GM19452 (cell line): ENCODE data around the gene RANBP10.

ENCODE experiments used
- ATAC-seq: cut with Tn5 transposase; IDR thresholded peaks from one replicate; pipeline ENCODE4 v1.9.1; 2021; ENCODE audit not compliant: unreplicated experiment

The RANBP10 gene

GRCh38 chr16:67679935-67680897, 126.1 kb downstream of the RANBP10 start:
- no peak for ATAC-seq

GRCh38 chr16:67678354-67679023, 127.9 kb downstream of the RANBP10 start:
- ATAC-seq, result no peak

GRCh38 chr16:67677712-67678111, 128.6 kb downstream of the RANBP10 start:
- no peak for ATAC-seq

- no peak for ATAC-seq
These were observed 129.4 kb downstream of the RANBP10 start for GRCh38 chr16:67676939-67677338.

- no peak for ATAC-seq
These were observed 129.8 kb downstream of the RANBP10 start for GRCh38 chr16:67676516-67676915.

- ATAC-seq, result no peak
These were observed 130.4 kb downstream of the RANBP10 start for GRCh38 chr16:67675999-67676398.

GRCh38 chr16:67675579-67675935, 130.8 kb downstream of the RANBP10 start:
- ATAC-seq, result no peak

GRCh38 chr16:67674851-67675578, 131.3 kb downstream of the RANBP10 start:
- no peak for ATAC-seq

- ATAC-seq, result no peak
These were observed 132.4 kb downstream of the RANBP10 start for GRCh38 chr16:67673712-67674580.
